KOPT-K1 (cell line): ENCODE data around the gene OTX1.

ENCODE experiments used
- H3K27ac ChIP-seq: fragments of 200-600 bp; sonication (generic); 2 replicates; pipeline ENCODE4 v1.5.1; 2016; ENCODE audit warnings: antibody characterized with exemption, mild to moderate bottlenecking, low read depth, low read length; ENCODE audit not compliant: poor library complexity, severe bottlenecking
- H3K36me3 ChIP-seq: fragments of 200-600 bp; sonication (generic); 2 replicates; pipeline ENCODE4 v1.5.1; 2017; ENCODE audit warnings: antibody characterized with exemption, mild to moderate bottlenecking, low read length, moderate library complexity; ENCODE audit not compliant: insufficient read depth
- H3K9me3 ChIP-seq: fragments of 200-600 bp; sonication (generic); 2 replicates; pipeline ENCODE4 v1.5.1; 2017; ENCODE audit warnings: antibody characterized with exemption, low read length, mild to moderate bottlenecking; ENCODE audit not compliant: insufficient read depth, poor library complexity, severe bottlenecking

Gene OTX1

GRCh38 chr2:63052411-63053080 lies 1.9 kb downstream of the OTX1 start:
- H3K36me3 ChIP-seq: peaks cover 27% of the 10 kb centered on the region; the same call in 1 of the 2 replicates
- no peak overlapping the region for H3K27ac ChIP-seq
- H3K9me3 ChIP-seq: peaks cover 23% of the 10 kb centered on the region

GRCh38 chr2:63053081-63053888 lies 2.7 kb downstream of the OTX1 start:
- Histone ChIP-seq H3K9me3 (peaks cover 24% of the 10 kb centered on the region), H3K27ac (no peak overlapping the region), H3K36me3 (peaks cover 27% of the 10 kb centered on the region; the same call in 1 of the 2 replicates)

GRCh38 chr2:63053889-63054602 lies 3.4 kb downstream of the OTX1 start:
- peaks cover 27% of the 10 kb centered on the region; the same call in 1 of the 2 replicates for H3K36me3 ChIP-seq
- H3K9me3 ChIP-seq: peaks cover 29% of the 10 kb centered on the region
- no peak overlapping the region for H3K27ac ChIP-seq

- peaks cover 27% of the 10 kb centered on the region; the same call in 1 of the 2 replicates for H3K36me3 ChIP-seq
- peaks cover 29% of the 10 kb centered on the region for H3K9me3 ChIP-seq
- no peak overlapping the region for H3K27ac ChIP-seq
Measured at GRCh38 chr2:63054841-63055225, 4.2 kb downstream of the OTX1 start.

GRCh38 chr2:63055226-63056106 lies 4.8 kb downstream of the OTX1 start:
- Histone ChIP-seq H3K36me3 (peaks cover 27% of the 10 kb centered on the region; the same call in 1 of the 2 replicates), H3K9me3 (peaks cover 29% of the 10 kb centered on the region), H3K27ac (no peak overlapping the region)

GRCh38 chr2:63056107-63057050 lies 5.7 kb downstream of the OTX1 start:
- H3K9me3 ChIP-seq: peaks cover 29% of the 10 kb centered on the region
- H3K36me3 ChIP-seq: peaks cover 27% of the 10 kb centered on the region; the same call in 1 of the 2 replicates
- no peak overlapping the region for H3K27ac ChIP-seq

GRCh38 chr2:63057249-63058143 lies 6.9 kb downstream of the OTX1 start:
- Histone ChIP-seq H3K27ac (no peak overlapping the region), H3K9me3 (peaks cover 29% of the 10 kb centered on the region), H3K36me3 (peaks cover 27% of the 10 kb centered on the region; the same call in 1 of the 2 replicates)

GRCh38 chr2:63058144-63058920 lies 7.7 kb downstream of the OTX1 start:
- peaks cover 27% of the 10 kb centered on the region; the same call in 1 of the 2 replicates for H3K36me3 ChIP-seq
- no peak overlapping the region for H3K27ac ChIP-seq
- peaks cover 29% of the 10 kb centered on the region for H3K9me3 ChIP-seq

- Histone ChIP-seq H3K36me3 (peaks cover 27% of the 10 kb centered on the region; the same call in 1 of the 2 replicates), H3K9me3 (peaks cover 29% of the 10 kb centered on the region), H3K27ac (no peak overlapping the region)
Measured at GRCh38 chr2:63058921-63059792, 8.5 kb downstream of the OTX1 start.

GRCh38 chr2:63059793-63060471 lies 9.3 kb downstream of the OTX1 start:
- H3K27ac ChIP-seq: no peak overlapping the region
- H3K9me3 ChIP-seq: peaks cover 24% of the 10 kb centered on the region
- H3K36me3 ChIP-seq: peaks cover 19% of the 10 kb centered on the region; the same call in 1 of the 2 replicates

- H3K27ac ChIP-seq: no peak overlapping the region
Measured at GRCh38 chr2:63060472-63060991, 9.9 kb downstream of the OTX1 start.

More at GRCh38 chr2:63060472-63060991, 9.9 kb downstream of the OTX1 start:
- peaks cover 21% of the 10 kb centered on the region for H3K9me3 ChIP-seq
- peaks cover 13% of the 10 kb centered on the region; the same call in 1 of the 2 replicates for H3K36me3 ChIP-seq
